DND-41 (cell line): ENCODE measurements around the gene SS18L1.

Source experiments
- EZH2 ChIP-seq: IDR thresholded peaks from 3 replicates; pipeline ENCODE4 v1.6.1; 2012; ENCODE audit warnings: borderline replicate concordance, low read depth, mild to moderate bottlenecking, moderate library complexity, low read length, inconsistent platforms; ENCODE audit not compliant: severe bottlenecking
- TF ChIP-seq, protein P1 (sequence below): IDR thresholded peaks from 2 replicates; pipeline ENCODE4 v1.5.1; 2012; ENCODE audit warnings: borderline replicate concordance, low read length, moderate library complexity, mild to moderate bottlenecking; ENCODE audit not compliant: poor library complexity, severe bottlenecking; ENCODE audit errors: extremely low read depth

DNA sequence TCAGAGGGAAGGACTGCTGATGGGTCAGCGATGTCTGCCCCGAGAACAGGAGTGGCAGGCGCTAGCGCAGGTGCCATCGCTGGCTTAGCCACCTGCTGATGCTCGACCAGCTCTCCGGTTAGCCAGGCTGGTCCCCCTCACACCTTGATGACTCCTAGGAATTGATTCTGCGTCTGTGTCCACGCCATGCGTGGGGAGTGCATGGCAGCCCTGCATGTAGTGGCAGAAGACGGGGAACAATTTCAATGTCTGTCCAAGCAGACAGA lies 6.7 kb downstream of the SS18L1 start:
- TF ChIP-seq, protein P1, sequence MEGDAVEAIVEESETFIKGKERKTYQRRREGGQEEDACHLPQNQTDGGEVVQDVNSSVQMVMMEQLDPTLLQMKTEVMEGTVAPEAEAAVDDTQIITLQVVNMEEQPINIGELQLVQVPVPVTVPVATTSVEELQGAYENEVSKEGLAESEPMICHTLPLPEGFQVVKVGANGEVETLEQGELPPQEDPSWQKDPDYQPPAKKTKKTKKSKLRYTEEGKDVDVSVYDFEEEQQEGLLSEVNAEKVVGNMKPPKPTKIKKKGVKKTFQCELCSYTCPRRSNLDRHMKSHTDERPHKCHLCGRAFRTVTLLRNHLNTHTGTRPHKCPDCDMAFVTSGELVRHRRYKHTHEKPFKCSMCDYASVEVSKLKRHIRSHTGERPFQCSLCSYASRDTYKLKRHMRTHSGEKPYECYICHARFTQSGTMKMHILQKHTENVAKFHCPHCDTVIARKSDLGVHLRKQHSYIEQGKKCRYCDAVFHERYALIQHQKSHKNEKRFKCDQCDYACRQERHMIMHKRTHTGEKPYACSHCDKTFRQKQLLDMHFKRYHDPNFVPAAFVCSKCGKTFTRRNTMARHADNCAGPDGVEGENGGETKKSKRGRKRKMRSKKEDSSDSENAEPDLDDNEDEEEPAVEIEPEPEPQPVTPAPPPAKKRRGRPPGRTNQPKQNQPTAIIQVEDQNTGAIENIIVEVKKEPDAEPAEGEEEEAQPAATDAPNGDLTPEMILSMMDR = no peak
- no peak for TF ChIP-seq EZH2
